Uterus (tissue), 2 donors: Measurements from ENCODE around the gene SLC2A2.

Experiments
- CTCF ChIP-seq, 4 experiments: fragments of 200-600 bp in 2 of 4; fragments of 450-650 bp in 2 of 4; sonication (generic) in 2 of 4; IDR thresholded peaks; one replicate each; pipeline ENCODE4 v1.5.1; 2016 to 2019; ENCODE audit warnings: antibody characterized with exemption in 4 of 4, mild to moderate bottlenecking in 2 of 4, moderate library complexity in 1 of 4
- POLR2A ChIP-seq, 2 donors: fragments of 450-650 bp; IDR thresholded peaks; one replicate each; pipeline ENCODE4 v1.6.1; 2016; ENCODE audit warnings: antibody characterized with exemption in 2 of 2, mild to moderate bottlenecking in 1 of 2, moderate library complexity in 1 of 2

- no peak for TF ChIP-seq CTCF (IDR thresholded peaks at IDR 0.05)
- TF ChIP-seq POLR2A (IDR thresholded peaks at IDR 0.05) = no peak
Measured at GRCh38 chr3:170953736-170954135, 72.8 kb downstream of the SLC2A2 start.
